Keratinocyte (primary cell): ENCODE data around the gene CDK5RAP3. TPM values are rescaled to one million over a fixed set of nuclear protein-coding genes. Genes with fewer than 3 reads are reported as not detected.

Experiments
- DNase-seq: peaks from one replicate; pipeline ENCODE4 v3.0.0-alpha.2; 2011; ENCODE audit warnings: low read depth, missing footprints, low spot score
- FAIRE-seq: peaks from 2 replicates; lab custom pipeline; 2011; peaks lifted over from hg19 to GRCh38; lab: Jason Lieb, UNC
- H2AFZ ChIP-seq: 2 replicates; pipeline ENCODE4 v1.6.0; 2012; ENCODE audit warnings: low read length, control low read depth, inconsistent platforms; ENCODE audit not compliant: control insufficient read depth
- H3K27ac ChIP-seq: 2 replicates; pipeline ENCODE4 v1.5.1; 2011; ENCODE audit warnings: low read length; ENCODE audit not compliant: control insufficient read depth, insufficient read depth
- H3K27me3 ChIP-seq: 3 replicates; pipeline ENCODE4 v1.6.0; 2011; ENCODE audit warnings: low read length; ENCODE audit not compliant: control insufficient read depth, insufficient read depth; ENCODE audit errors: extremely low read depth
- H3K36me3 ChIP-seq, 2 experiments: 2 replicates in 1 of 2; 3 replicates in 1 of 2; pipeline ENCODE4 v1.5.1; 2011; ENCODE audit warnings: low read length in 2 of 2, mild to moderate bottlenecking in 1 of 2; ENCODE audit not compliant: control insufficient read depth in 2 of 2, insufficient read depth in 2 of 2; ENCODE audit errors: extremely low read depth in 1 of 2
- H3K4me1 ChIP-seq: 3 replicates; pipeline ENCODE4 v1.5.1; 2011; ENCODE audit warnings: low read length; ENCODE audit not compliant: control insufficient read depth, insufficient read depth; ENCODE audit errors: extremely low read depth
- H3K4me2 ChIP-seq: 3 replicates; pipeline ENCODE4 v1.6.0; 2011; ENCODE audit warnings: low read depth, low read length; ENCODE audit not compliant: control insufficient read depth, insufficient read depth; ENCODE audit errors: extremely low read depth
- H3K4me3 ChIP-seq, 3 experiments: fragments of 200-600 bp in 1 of 3; sonication (generic) in 1 of 3; 2 replicates in 2 of 3; 3 replicates in 1 of 3; pipeline ENCODE4 v1.5.1; 2011 to 2016; ENCODE audit warnings: low read length in 3 of 3, mild to moderate bottlenecking in 3 of 3, control low read depth in 2 of 3, inconsistent platforms in 1 of 3, low read depth in 1 of 3, mixed read lengths in 1 of 3, mixed run types in 1 of 3, moderate library complexity in 1 of 3; ENCODE audit not compliant: control insufficient read depth in 2 of 3, insufficient read depth in 2 of 3; ENCODE audit errors: extremely low read depth in 1 of 3
- H3K79me2 ChIP-seq: 2 replicates; pipeline ENCODE4 v1.6.0; 2012; ENCODE audit warnings: low read length; ENCODE audit not compliant: control insufficient read depth, insufficient read depth
- H3K9ac ChIP-seq: 3 replicates; pipeline ENCODE4 v1.6.0; 2011; ENCODE audit warnings: low read length; ENCODE audit not compliant: control insufficient read depth, insufficient read depth; ENCODE audit errors: extremely low read depth
- H3K9me1 ChIP-seq: 3 replicates; pipeline ENCODE4 v1.6.0; 2011; ENCODE audit warnings: low read length; ENCODE audit not compliant: control insufficient read depth, insufficient read depth; ENCODE audit errors: extremely low read depth
- H3K9me3 ChIP-seq: 2 replicates; pipeline ENCODE4 v1.5.1; 2012; ENCODE audit warnings: low read depth, low read length; ENCODE audit not compliant: control insufficient read depth
- H4K20me1 ChIP-seq: 3 replicates; pipeline ENCODE4 v1.6.0; 2011; ENCODE audit warnings: low read length; ENCODE audit not compliant: control insufficient read depth, insufficient read depth; ENCODE audit errors: extremely low read depth
- EZH2 ChIP-seq: IDR thresholded peaks from one replicate; pipeline ENCODE4 v1.6.1; 2012; ENCODE audit warnings: inconsistent platforms, mild to moderate bottlenecking, low read length, moderate library complexity
- dilution Hi-C: fragments of 300-500 bp; cut with MboI; formaldehyde crosslinking; loops from one replicate; pipeline ENCODE4 v1.7.0; 2020; ENCODE audit warnings: low sequenced_read_pairs; ENCODE audit not compliant: extremely low pct_ligation_motif_present
- polyA plus RNA-seq, 5 experiments: library from polyadenylated mRNA; depleted of rRNA in 3 of 5; stranded (reverse) in 3 of 5; stranded (forward) in 1 of 5; unstranded in 1 of 5; fragments of >200 nt; gene quantifications; 1 replicate in 1 of 5; 2 replicates in 3 of 5; 3 replicates in 1 of 5; pipeline versions ENCODE4 v1.2.1 to v1.2.3, GENCODE V29; 2011 to 2012; ENCODE audit warnings: missing spikeins in 2 of 5, low read depth in 1 of 5, low replicate concordance in 1 of 5
- TF ChIP-seq, protein P1 (sequence below), 3 experiments: IDR thresholded peaks in 1 of 3; conservative IDR thresholded peaks in 1 of 3; optimal IDR thresholded peaks in 1 of 3; 2 replicates in 2 of 3; 3 replicates in 1 of 3; pipeline versions ENCODE3 to v1.5.1; 2011; ENCODE audit warnings: low read length in 3 of 3, mild to moderate bottlenecking in 3 of 3, moderate library complexity in 2 of 3, control low read depth in 1 of 3, inconsistent platforms in 1 of 3; ENCODE audit not compliant: insufficient read depth in 2 of 3; ENCODE audit errors: extremely low read depth in 1 of 3

Gene CDK5RAP3
- polyA plus RNA-seq, 1 donor (not counting 4 experiments of a cell fraction or from before 2014, with no cell fraction given), result 63.9 TPM

DNA sequence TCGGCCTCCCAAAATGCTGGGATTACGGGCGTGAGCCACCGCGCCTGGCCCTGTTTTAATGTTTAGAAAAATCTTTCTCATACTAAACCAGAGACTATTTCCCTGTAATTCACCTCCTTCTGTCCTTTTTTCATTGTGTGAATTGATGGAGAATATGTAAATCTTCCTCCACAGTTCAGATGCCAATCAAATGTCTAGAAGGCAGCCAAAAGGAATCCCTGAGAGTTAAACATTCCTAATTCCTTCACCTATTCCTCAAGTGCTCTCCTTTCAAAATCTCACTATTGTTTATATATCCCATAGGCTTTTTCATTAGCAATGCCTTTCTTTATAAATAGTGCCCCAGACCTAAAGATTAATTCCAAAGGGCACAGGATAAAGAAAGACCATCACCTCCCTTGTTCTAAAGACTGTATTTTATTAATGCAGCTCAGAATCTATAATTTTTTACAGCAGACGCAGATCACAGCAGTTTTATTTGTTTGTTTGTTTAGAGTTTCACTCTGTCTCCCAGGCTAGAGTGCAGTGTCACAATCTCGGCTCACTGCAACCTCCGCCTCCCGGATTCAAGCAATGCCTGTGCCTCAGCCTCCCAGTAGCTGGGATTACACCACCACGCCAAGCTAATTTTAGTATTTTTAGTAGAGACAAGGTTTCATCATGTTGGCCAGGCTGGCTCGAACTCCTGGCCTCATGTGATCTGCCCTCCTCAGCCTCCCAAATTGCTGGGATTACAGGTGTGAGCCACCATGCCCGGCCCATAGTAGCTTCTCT, 36.2 kb downstream of the CDK5RAP3 start:
- TF ChIP-seq, protein P1, sequence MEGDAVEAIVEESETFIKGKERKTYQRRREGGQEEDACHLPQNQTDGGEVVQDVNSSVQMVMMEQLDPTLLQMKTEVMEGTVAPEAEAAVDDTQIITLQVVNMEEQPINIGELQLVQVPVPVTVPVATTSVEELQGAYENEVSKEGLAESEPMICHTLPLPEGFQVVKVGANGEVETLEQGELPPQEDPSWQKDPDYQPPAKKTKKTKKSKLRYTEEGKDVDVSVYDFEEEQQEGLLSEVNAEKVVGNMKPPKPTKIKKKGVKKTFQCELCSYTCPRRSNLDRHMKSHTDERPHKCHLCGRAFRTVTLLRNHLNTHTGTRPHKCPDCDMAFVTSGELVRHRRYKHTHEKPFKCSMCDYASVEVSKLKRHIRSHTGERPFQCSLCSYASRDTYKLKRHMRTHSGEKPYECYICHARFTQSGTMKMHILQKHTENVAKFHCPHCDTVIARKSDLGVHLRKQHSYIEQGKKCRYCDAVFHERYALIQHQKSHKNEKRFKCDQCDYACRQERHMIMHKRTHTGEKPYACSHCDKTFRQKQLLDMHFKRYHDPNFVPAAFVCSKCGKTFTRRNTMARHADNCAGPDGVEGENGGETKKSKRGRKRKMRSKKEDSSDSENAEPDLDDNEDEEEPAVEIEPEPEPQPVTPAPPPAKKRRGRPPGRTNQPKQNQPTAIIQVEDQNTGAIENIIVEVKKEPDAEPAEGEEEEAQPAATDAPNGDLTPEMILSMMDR (optimal IDR thresholded peaks at IDR 0.05 in 1 of 3, IDR thresholded peaks at IDR 0.05 in 1 of 3, conservative IDR thresholded peaks at IDR 0.05 in 1 of 3; ENCODE audit: extremely low read depth in 1 of 3, insufficient read depth in 2 of 3, low read length in 3 of 3), result no peak
- TF ChIP-seq EZH2, result no peak
- Histone ChIP-seq H3K27ac (no peak overlapping the region), H4K20me1 (no peaks in the 10 kb centered on the region), H3K9me1 (no peaks in the 10 kb centered on the region), H3K9me3 (no peaks in the 10 kb centered on the region), H3K27me3 (peaks cover 2% of the 10 kb centered on the region), H3K9ac (no peak overlapping the region), H2AFZ (no peak overlapping the region), H3K36me3 (no peaks in the 10 kb centered on the region), H3K4me2 (no peak overlapping the region), H3K4me1 (peaks cover 27% of the 10 kb centered on the region), H3K79me2 (no peaks in the 10 kb centered on the region), H3K4me3 (no peak overlapping the region)
- FAIRE-seq (no peak), DNase-seq (no peak)
- dilution Hi-C loops, result no loop called here

DNA sequence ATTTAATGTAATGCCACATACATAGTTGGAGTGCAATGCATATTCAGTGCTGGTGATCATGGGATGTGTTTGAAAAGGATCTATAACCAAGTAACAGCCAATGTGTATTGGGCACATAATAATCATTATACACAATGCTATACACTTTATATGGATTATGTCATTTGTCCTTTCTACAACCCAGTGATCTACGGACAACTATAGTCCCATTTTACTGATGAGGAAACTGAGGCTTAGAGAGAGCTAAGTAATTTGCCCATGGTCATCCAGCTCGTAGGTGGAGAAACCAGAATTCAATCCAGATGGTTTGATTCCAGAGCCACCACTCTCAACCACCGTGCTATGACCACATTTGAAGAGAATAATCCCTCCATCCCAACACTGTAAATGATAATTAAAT, 39.3 kb downstream of the CDK5RAP3 start:
- Histone ChIP-seq H3K9ac (no peak overlapping the region), H3K27ac (no peak overlapping the region), H3K27me3 (peaks cover 8% of the 10 kb centered on the region), H3K4me1 (peaks cover 11% of the 10 kb centered on the region), H3K4me2 (no peak overlapping the region), H3K4me3 (no peak overlapping the region), H3K9me3 (no peaks in the 10 kb centered on the region), H4K20me1 (no peaks in the 10 kb centered on the region), H3K79me2 (no peaks in the 10 kb centered on the region), H3K9me1 (no peaks in the 10 kb centered on the region), H3K36me3 (no peaks in the 10 kb centered on the region), H2AFZ (no peak overlapping the region)
- DNase-seq (no peak), FAIRE-seq (no peak)
- TF ChIP-seq, protein P1 (optimal IDR thresholded peaks at IDR 0.05 in 1 of 3, IDR thresholded peaks at IDR 0.05 in 1 of 3, conservative IDR thresholded peaks at IDR 0.05 in 1 of 3; ENCODE audit: extremely low read depth in 1 of 3, insufficient read depth in 2 of 3, low read length in 3 of 3), result no peak
- no peak for TF ChIP-seq EZH2
- dilution Hi-C loops, result no loop called here
